ENCODE results near the gene TAS1R3. TPM values are rescaled to one million over a fixed set of nuclear protein-coding genes. Genes with fewer than 3 reads are reported as not detected.

TAS1R3 gene
- total RNA-seq (ENCODE audit: low replicate concordance) = 0.22 TPM in 1 of 2 replicates, not detected in the other

DNA sequence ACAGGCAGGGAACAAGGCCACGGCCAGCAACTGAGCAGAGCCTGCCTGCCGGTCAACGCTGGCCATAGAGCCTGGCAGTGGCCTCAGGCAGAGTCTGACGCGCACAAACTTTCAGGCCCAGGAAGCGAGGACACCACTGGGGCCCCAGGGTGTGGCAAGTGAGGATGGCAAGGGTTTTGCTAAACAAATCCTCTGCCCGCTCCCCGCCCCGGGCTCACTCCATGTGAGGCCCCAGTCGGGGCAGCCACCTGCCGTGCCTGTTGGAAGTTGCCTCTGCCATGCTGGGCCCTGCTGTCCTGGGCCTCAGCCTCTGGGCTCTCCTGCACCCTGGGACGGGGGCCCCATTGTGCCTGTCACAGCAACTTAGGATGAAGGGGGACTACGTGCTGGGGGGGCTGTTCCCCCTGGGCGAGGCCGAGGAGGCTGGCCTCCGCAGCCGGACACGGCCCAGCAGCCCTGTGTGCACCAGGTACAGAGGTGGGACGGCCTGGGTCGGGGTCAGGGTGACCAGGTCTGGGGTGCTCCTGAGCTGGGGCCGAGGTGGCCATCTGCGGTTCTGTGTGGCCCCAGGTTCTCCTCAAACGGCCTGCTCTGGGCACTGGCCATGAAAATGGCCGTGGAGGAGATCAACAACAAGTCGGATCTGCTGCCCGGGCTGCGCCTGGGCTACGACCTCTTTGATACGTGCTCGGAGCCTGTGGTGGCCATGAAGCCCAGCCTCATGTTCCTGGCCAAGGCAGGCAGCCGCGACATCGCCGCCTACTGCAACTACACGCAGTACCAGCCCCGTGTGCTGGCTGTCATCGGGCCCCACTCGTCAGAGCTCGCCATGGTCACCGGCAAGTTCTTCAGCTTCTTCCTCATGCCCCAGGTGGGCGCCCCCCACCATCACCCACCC lies at the start of gene TAS1R3:
TAS1R3 (plus strand) TSS at position 213 of the 898 bp plus-strand sequence; CDS start at position 279, 66 bp downstream.
- Histone ChIP-seq H3K4me3 (no peak within 1 kb of the TSS), H3K27me3 (no peaks in the 10 kb centered on the region), H3K79me2 (ENCODE audit: low read depth) (no peaks in the 10 kb centered on the region), H3K27ac (no peak within 1 kb of the TSS), H3K9me3 (ENCODE audit: low read depth) (no peaks in the 10 kb centered on the region), H3K9ac (no peak within 1 kb of the TSS), H3K36me3 (no peaks in the 10 kb centered on the region), H3K4me1 (no peaks in the 10 kb centered on the region), H2AFZ (replicated peaks) (no peak within 1 kb of the TSS), H3F3A (ENCODE audit: low read depth) (peaks cover 20% of the 10 kb centered on the region), H4K20me1 (ENCODE audit: low read depth) (peaks cover 75% of the 10 kb centered on the region), H3K4me2 (no peak within 1 kb of the TSS)
- no peaks in the 10 kb centered on the region for H3K9me3 Mint-ChIP-seq
- peaks cover 21% of the 10 kb centered on the region for H3K27me3 Mint-ChIP-seq (ENCODE audit: insufficient read depth, low read depth)
- no peaks in the 10 kb centered on the region for H3K4me1 Mint-ChIP-seq
- no peak within 1 kb of the TSS for H3K27ac Mint-ChIP-seq
- TF ChIP-seq EZH2 (IDR thresholded peaks at IDR 0.05) = no peak
- TF ChIP-seq EZH2phosphoT487 (IDR thresholded peaks at IDR 0.05) = no peak
- TF ChIP-seq, protein P1, sequence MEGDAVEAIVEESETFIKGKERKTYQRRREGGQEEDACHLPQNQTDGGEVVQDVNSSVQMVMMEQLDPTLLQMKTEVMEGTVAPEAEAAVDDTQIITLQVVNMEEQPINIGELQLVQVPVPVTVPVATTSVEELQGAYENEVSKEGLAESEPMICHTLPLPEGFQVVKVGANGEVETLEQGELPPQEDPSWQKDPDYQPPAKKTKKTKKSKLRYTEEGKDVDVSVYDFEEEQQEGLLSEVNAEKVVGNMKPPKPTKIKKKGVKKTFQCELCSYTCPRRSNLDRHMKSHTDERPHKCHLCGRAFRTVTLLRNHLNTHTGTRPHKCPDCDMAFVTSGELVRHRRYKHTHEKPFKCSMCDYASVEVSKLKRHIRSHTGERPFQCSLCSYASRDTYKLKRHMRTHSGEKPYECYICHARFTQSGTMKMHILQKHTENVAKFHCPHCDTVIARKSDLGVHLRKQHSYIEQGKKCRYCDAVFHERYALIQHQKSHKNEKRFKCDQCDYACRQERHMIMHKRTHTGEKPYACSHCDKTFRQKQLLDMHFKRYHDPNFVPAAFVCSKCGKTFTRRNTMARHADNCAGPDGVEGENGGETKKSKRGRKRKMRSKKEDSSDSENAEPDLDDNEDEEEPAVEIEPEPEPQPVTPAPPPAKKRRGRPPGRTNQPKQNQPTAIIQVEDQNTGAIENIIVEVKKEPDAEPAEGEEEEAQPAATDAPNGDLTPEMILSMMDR (IDR thresholded peaks at IDR 0.05) = no peak
- peaks cover 3% of the 10 kb centered on the region for H3K36me3 Mint-ChIP-seq
- no peak for DNase-seq (ENCODE audit: low spot score)
- H3K4me3 Mint-ChIP-seq = peak within 1 kb of the TSS; percentile 48

DNA sequence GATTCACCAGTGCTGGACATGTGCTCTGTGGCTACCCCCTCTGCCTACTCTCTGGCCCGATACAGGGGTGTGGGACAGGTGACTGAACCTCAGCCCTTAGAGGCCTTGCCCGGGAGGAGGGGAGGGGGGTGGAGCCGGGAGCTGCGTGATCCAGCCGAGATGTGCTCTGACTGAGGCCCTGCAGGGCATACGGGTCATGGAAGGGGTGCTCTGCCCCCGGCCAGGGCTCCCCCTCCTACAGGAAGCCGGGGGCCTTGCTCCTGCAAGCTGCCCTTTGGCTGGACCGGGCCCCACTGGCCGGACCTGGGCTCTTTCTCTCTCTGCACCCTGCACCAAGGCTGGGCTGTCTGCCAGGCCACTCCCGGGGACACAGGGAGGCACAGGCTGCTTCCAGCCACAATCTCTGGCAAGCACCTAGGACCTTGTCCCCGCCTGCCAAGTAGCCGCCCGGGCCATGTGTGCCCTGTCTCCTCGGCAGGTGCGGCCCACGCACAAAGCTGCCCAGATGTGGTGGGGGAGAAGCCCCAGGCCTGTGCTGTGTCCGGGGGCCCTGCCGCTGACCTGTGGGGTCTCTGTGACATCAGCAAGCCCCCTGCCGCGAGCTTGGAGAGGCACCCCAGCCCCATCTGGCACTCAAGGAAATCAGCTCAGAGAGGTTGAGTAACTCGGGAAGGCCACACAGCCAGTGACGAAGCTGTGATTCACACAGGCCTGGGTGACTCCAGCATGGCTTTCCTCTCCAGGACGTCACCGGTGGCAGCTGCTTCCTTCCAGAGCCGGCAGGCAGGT lies 49.4 kb upstream of the TAS1R3 start:
- H3K9me3 Mint-ChIP-seq = no peaks in the 10 kb centered on the region
- Histone ChIP-seq H3K4me3 (no peak overlapping the region), H3K4me1 (no peaks in the 10 kb centered on the region), H3F3A (ENCODE audit: low read depth) (peaks cover 10% of the 10 kb centered on the region), H3K36me3 (no peaks in the 10 kb centered on the region), H3K9me3 (ENCODE audit: low read depth) (no peaks in the 10 kb centered on the region), H4K20me1 (ENCODE audit: low read depth) (no peaks in the 10 kb centered on the region), H3K27me3 (no peaks in the 10 kb centered on the region), H3K27ac (no peak overlapping the region), H3K9ac (no peak overlapping the region), H2AFZ (replicated peaks) (no peak overlapping the region), H3K79me2 (ENCODE audit: low read depth) (no peaks in the 10 kb centered on the region), H3K4me2 (no peak overlapping the region)
- H3K27me3 Mint-ChIP-seq (ENCODE audit: insufficient read depth, low read depth) = peaks cover 5% of the 10 kb centered on the region
- H3K36me3 Mint-ChIP-seq = no peaks in the 10 kb centered on the region
- TF ChIP-seq EZH2 (IDR thresholded peaks at IDR 0.05) (no peak), EZH2phosphoT487 (IDR thresholded peaks at IDR 0.05) (no peak)
- TF ChIP-seq, protein P1 (IDR thresholded peaks at IDR 0.05) = no peak
- H3K27ac Mint-ChIP-seq = no peak overlapping the region
- no peak overlapping the region for H3K4me3 Mint-ChIP-seq
- DNase-seq (ENCODE audit: low spot score) = no peak
- H3K4me1 Mint-ChIP-seq = peaks cover 11% of the 10 kb centered on the region

DNA sequence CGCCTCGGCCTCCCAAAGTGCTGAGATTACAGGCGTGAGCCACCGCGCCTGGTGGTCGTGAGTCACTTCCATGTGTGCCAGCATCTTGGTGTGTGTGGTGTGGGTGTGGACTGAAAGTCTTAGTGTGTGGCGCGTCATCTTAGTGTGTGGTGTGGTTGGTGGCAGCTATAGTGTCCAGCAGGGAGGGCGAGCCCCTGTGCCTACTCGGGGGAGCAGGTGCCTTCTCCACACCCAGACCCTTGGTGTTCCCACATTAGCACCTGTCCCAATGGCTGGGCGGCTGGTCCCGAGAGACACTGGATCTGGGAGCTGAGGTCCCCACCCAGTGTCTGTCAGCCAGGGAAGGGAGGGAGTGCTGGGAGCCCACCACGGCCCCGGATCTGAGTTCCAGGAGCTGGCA lies 48.1 kb upstream of the TAS1R3 start:
- no peak overlapping the region for H3K4me3 Mint-ChIP-seq

More for the DNA sequence above, 48.1 kb upstream of the TAS1R3 start:
- DNase-seq (ENCODE audit: low spot score) = no peak
- peak overlapping the region; percentile 34 for H3K27ac Mint-ChIP-seq
- Histone ChIP-seq H3K27ac (no peak overlapping the region), H3F3A (ENCODE audit: low read depth) (peaks cover 10% of the 10 kb centered on the region), H4K20me1 (ENCODE audit: low read depth) (no peaks in the 10 kb centered on the region), H3K79me2 (ENCODE audit: low read depth) (no peaks in the 10 kb centered on the region), H3K9ac (no peak overlapping the region), H3K27me3 (no peaks in the 10 kb centered on the region), H3K4me2 (no peak overlapping the region), H2AFZ (replicated peaks) (no peak overlapping the region), H3K36me3 (no peaks in the 10 kb centered on the region), H3K9me3 (ENCODE audit: low read depth) (no peaks in the 10 kb centered on the region), H3K4me3 (no peak overlapping the region), H3K4me1 (no peaks in the 10 kb centered on the region)
- TF ChIP-seq EZH2phosphoT487 (IDR thresholded peaks at IDR 0.05) (no peak), EZH2 (IDR thresholded peaks at IDR 0.05) (no peak)
- TF ChIP-seq, protein P1 (IDR thresholded peaks at IDR 0.05) = no peak
- no peaks in the 10 kb centered on the region for H3K36me3 Mint-ChIP-seq
- no peaks in the 10 kb centered on the region for H3K9me3 Mint-ChIP-seq
- peaks cover 11% of the 10 kb centered on the region for H3K4me1 Mint-ChIP-seq
- peaks cover 5% of the 10 kb centered on the region for H3K27me3 Mint-ChIP-seq (ENCODE audit: insufficient read depth, low read depth)
